HG03159 (cell line): ENCODE results near the gene XPO5.
"Not testable (repeated sequence)": the region's sequence is repeated elsewhere in the genome, so short reads cannot be mapped to it uniquely, and the experiment has no call there.

ENCODE experiments used
- ATAC-seq: cut with Tn5 transposase; IDR thresholded peaks from one replicate; pipeline ENCODE4 v1.9.1; 2021; ENCODE audit warnings: mild to moderate bottlenecking, moderate library complexity; ENCODE audit not compliant: unreplicated experiment

Gene XPO5

GRCh38 chr6:43498291-43498690 is 77.5 kb downstream of the XPO5 start:
- not testable (repeated sequence) for ATAC-seq

GRCh38 chr6:43497689-43498088 is 78.1 kb downstream of the XPO5 start:
- ATAC-seq, result no peak

GRCh38 chr6:43497129-43497396 is 78.8 kb downstream of the XPO5 start:
- no peak for ATAC-seq

- no peak for ATAC-seq
Observed at GRCh38 chr6:43496370-43497128, 79.3 kb downstream of the XPO5 start.

- no peak for ATAC-seq
Observed at GRCh38 chr6:43495409-43495941, 80.4 kb downstream of the XPO5 start.

- no peak for ATAC-seq
Observed at GRCh38 chr6:43494766-43495165, 81.1 kb downstream of the XPO5 start.

- no peak for ATAC-seq
Observed at GRCh38 chr6:43494321-43494720, 81.5 kb downstream of the XPO5 start.

- no peak for ATAC-seq
Observed at GRCh38 chr6:43493833-43494232, 82.0 kb downstream of the XPO5 start.

- no peak for ATAC-seq
Observed at GRCh38 chr6:43493230-43493629, 82.6 kb downstream of the XPO5 start.

- ATAC-seq, result no peak
Observed at GRCh38 chr6:43492673-43493072, 83.2 kb downstream of the XPO5 start.

GRCh38 chr6:43491750-43492661 is 83.8 kb downstream of the XPO5 start:
- ATAC-seq, result no peak

GRCh38 chr6:43490523-43490939 is 85.3 kb downstream of the XPO5 start:
- ATAC-seq, result no peak

- no peak for ATAC-seq
Observed at GRCh38 chr6:43489277-43490072, 86.4 kb downstream of the XPO5 start.

GRCh38 chr6:43488667-43489276 is 87.1 kb downstream of the XPO5 start:
- no peak for ATAC-seq

- no peak for ATAC-seq
Observed at GRCh38 chr6:43481591-43482236, 94.1 kb downstream of the XPO5 start.

- no peak for ATAC-seq
Observed at GRCh38 chr6:43481075-43481474, 94.8 kb downstream of the XPO5 start.

GRCh38 chr6:43478008-43478372 is 97.8 kb downstream of the XPO5 start:
- peak; percentile 7 for ATAC-seq

- ATAC-seq, result peak; percentile 86
Observed at GRCh38 chr6:43477235-43478007, 98.4 kb downstream of the XPO5 start, which contains the start of gene TJAP1. TJAP1 (plus strand) TSS chr6:43477570; CDS start chr6:43499002, 21,432 bp downstream.

GRCh38 chr6:43476746-43477145 is 99.1 kb downstream of the XPO5 start:
- no peak for ATAC-seq
